Measurements from ENCODE around the gene MRO.

MRO gene

GRCh38 chr18:50748243-50749229, 71.3 kb downstream of the MRO start:
- no peak for DNase-seq (ENCODE audit: low read depth in 4 of 4, low spot score in 1 of 4)

GRCh38 chr18:50747849-50748242, 72.0 kb downstream of the MRO start:
- DNase-seq (ENCODE audit: low read depth in 4 of 4, low spot score in 1 of 4) = no peak

GRCh38 chr18:50745945-50746344, 73.9 kb downstream of the MRO start:
- no peak for DNase-seq (ENCODE audit: low read depth in 4 of 4, low spot score in 1 of 4)
